Measurements from ENCODE around the gene MGAT1. TPM values are rescaled to one million over a fixed set of nuclear protein-coding genes. Genes with fewer than 3 reads are reported as not detected.

Gene MGAT1
- total and polyA plus RNA-seq, 3 experiments from 2014 or later = 125 to 157 (median 132) TPM

GRCh38 chr5:180813420-180813819 lies 10.8 kb upstream of the MGAT1 start:
- Mint-ChIP-seq H3K36me3 (peaks cover 0 to 12% (median 0%) of the 10 kb centered on the region in 3 donors), H3K4me3 (peak overlapping the region in 2 of 7 donors; percentile 29 to 76), H3K4me1 (peaks cover 45 to 52% (median 47%) of the 10 kb centered on the region in 3 donors), H3K27ac (peak overlapping the region in 7 of 8 donors; percentile 50 to 89 (median 72)), H3K27me3 (peaks cover 0 to under 1% of the 10 kb centered on the region in 2 donors), H3K9me3 (peaks cover 0 to 2% (median 0%) of the 10 kb centered on the region in 5 donors)
- DNase-seq = no peak
- H3K4me3 ChIP-seq (ENCODE audit: low read length) = no peak overlapping the region
- no peaks in the 10 kb centered on the region for H3K27me3 ChIP-seq (ENCODE audit: insufficient read depth, low read length, poor library complexity, severe bottlenecking)
- ChIA-PET CTCF (interaction anchor here (0.6 to 2.3 kb wide), 3 partner anchors 12 to 29 kb away, joined by 3 to 14 read pairs (median 4); no protein-coding TSS in a partner anchor), POLR2A (interaction anchor here (4.4 to 6.1 kb wide), 2 partner anchors 11 to 18 kb away, joined by 33 to 108 read pairs; partner anchors contain the start of gene MGAT1)
- H3K27ac ChIP-seq (ENCODE audit: low read depth, low read length) = no peak overlapping the region
- peaks cover 42% of the 10 kb centered on the region for H3K4me1 ChIP-seq (ENCODE audit: insufficient read depth, low read length)
- no peaks in the 10 kb centered on the region for H3K9me3 ChIP-seq (ENCODE audit: low read length)
- H3K36me3 ChIP-seq (ENCODE audit: insufficient read depth, low read length) = no peaks in the 10 kb centered on the region

DNA sequence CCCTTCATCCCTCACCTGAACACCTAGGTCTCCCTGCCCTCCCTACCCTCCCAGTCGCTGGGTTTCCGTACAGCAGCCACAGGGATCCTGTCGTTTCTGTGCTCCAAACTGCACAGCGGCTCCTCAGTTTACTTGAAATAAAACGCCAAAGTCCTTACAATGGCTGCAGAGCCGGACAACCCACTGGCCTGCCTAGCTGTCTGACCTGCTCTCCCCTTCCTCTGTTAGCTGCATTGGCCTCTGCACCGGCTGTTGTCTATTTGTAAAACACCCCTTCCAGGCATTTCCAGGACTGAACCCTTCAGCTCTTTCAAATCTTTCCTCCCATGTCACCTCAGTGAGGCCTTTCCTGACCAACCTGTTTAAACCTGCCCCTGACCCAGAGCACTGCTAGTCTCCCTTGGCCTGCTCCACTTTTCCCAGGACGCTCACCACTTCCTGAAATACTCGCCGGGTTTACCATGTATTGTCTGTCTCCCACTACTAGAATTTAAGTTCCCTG lies 9.1 kb upstream of the MGAT1 start:
- no peak for DNase-seq
- Histone ChIP-seq H3K4me1 (ENCODE audit: insufficient read depth, low read length) (peaks cover 50% of the 10 kb centered on the region), H3K27ac (ENCODE audit: low read depth, low read length) (peak overlapping the region; percentile 93), H3K36me3 (ENCODE audit: insufficient read depth, low read length) (no peaks in the 10 kb centered on the region), H3K9me3 (ENCODE audit: low read length) (no peaks in the 10 kb centered on the region), H3K27me3 (ENCODE audit: insufficient read depth, low read length, poor library complexity, severe bottlenecking) (no peaks in the 10 kb centered on the region), H3K4me3 (ENCODE audit: low read length) (peak overlapping the region; percentile 87)
- Mint-ChIP-seq H3K27me3 (no peaks in the 10 kb centered on the region), H3K9me3 (peaks cover 0 to 2% (median 0%) of the 10 kb centered on the region in 5 donors), H3K4me1 (peaks cover 59 to 65% (median 61%) of the 10 kb centered on the region in 3 donors), H3K4me3 (peak overlapping the region; percentile 82 to 99 (median 89)), H3K36me3 (peaks cover 0 to 23% (median 2%) of the 10 kb centered on the region in 3 donors), H3K27ac (peak overlapping the region; percentile 93 to 99 (median 96))
- POLR2A ChIA-PET = interaction anchor here (4.4 to 6.1 kb wide), 2 partner anchors 9 to 20 kb away, joined by 33 to 108 read pairs; partner anchors contain the start of gene MGAT1
- CTCF ChIA-PET = interaction anchor here (0.9 to 2.3 kb wide), 3 partner anchors 8 to 19 kb away, joined by 3 to 14 read pairs (median 5); no protein-coding TSS in a partner anchor

GRCh38 chr5:180810959-180811622 lies 8.5 kb upstream of the MGAT1 start:
- H3K9me3 ChIP-seq (ENCODE audit: low read length) = no peaks in the 10 kb centered on the region
- H3K36me3 ChIP-seq (ENCODE audit: insufficient read depth, low read length) = no peaks in the 10 kb centered on the region
- H3K27me3 Mint-ChIP-seq = no peaks in the 10 kb centered on the region
- peak overlapping the region; percentile 82 to 99 (median 89) for H3K4me3 Mint-ChIP-seq
- ChIA-PET CTCF (interaction anchor here (0.8 to 2.3 kb wide), 11 partner anchors 10 to 55 kb away, joined by 3 to 22 read pairs (median 4); partner anchors contain the start of gene ZFP62), POLR2A (interaction anchor here (0.6 to 6.1 kb wide), 10 partner anchors 9 to 381 kb away, joined by 3 to 108 read pairs (median 3); partner anchors contain the start of genes MGAT1 and ZFP62)
- peaks cover 61 to 67% (median 63%) of the 10 kb centered on the region in 3 donors for H3K4me1 Mint-ChIP-seq
- peak overlapping the region; percentile 93 for H3K27ac ChIP-seq (ENCODE audit: low read depth, low read length)
- H3K4me1 ChIP-seq (ENCODE audit: insufficient read depth, low read length) = peaks cover 51% of the 10 kb centered on the region
- peak overlapping the region; percentile 93 to 99 (median 96) for H3K27ac Mint-ChIP-seq
- DNase-seq = no peak
- H3K4me3 ChIP-seq (ENCODE audit: low read length) = peak overlapping the region; percentile 87
- H3K36me3 Mint-ChIP-seq = peaks cover 0 to 26% (median 4%) of the 10 kb centered on the region in 3 donors
- H3K27me3 ChIP-seq (ENCODE audit: insufficient read depth, low read length, poor library complexity, severe bottlenecking) = no peaks in the 10 kb centered on the region
- H3K9me3 Mint-ChIP-seq = peaks cover 0 to 2% (median 0%) of the 10 kb centered on the region in 5 donors

DNA sequence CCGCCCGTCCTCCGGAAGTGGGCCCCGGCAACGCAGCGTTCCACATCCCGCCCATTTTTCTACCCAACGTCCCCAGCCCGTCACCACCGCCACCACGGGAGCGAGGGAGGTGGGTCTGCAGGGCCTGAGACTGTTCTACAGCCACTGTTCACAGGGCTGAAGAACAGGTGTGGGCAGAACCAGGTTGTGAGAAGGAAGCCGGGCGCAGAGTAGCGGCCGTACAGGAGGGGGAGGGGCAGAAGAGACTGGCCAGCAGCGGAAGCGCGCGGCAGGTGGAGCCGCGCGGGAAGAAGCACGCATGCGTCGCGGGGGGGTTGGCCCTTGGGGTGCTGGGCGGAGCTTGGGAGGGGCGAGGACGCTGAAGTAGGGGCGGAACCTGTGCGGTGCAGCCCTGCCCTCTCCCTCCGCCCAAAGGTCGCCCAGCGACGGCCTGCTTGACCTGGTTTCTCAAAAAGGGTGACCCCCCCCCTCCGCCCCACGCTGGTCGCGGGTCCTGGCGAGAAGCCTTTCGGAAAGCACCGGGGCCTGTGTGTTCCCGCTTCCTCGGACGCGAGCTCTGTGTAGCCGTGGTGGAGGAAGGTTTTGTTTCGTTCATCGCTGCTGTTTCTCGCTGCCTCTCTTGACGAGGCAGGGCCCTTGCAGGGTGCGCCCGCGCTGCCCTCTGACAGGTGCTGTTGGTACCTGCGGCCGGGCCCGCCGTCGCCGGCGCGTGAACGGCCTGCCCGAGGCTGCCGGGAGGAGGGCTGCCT lies 7.8 kb upstream of the MGAT1 start:
- POLR2A ChIA-PET = interaction anchor here (0.6 to 6.1 kb wide), 13 partner anchors 8 to 434 kb away, joined by 3 to 108 read pairs (median 3); partner anchors contain the start of genes MGAT1, RACK1 and ZFP62
- H3K9me3 Mint-ChIP-seq = peaks cover 0 to 2% (median 0%) of the 10 kb centered on the region in 5 donors
- H3K27ac Mint-ChIP-seq = peak overlapping the region; percentile 93 to 100 (median 98)
- H3K36me3 Mint-ChIP-seq = peaks cover 0 to 27% (median 4%) of the 10 kb centered on the region in 3 donors
- H3K36me3 ChIP-seq (ENCODE audit: insufficient read depth, low read length) = no peaks in the 10 kb centered on the region
- no peaks in the 10 kb centered on the region for H3K9me3 ChIP-seq (ENCODE audit: low read length)
- H3K4me1 Mint-ChIP-seq = peaks cover 67 to 74% (median 68%) of the 10 kb centered on the region in 3 donors
- H3K4me1 ChIP-seq (ENCODE audit: insufficient read depth, low read length) = peaks cover 58% of the 10 kb centered on the region
- CTCF ChIA-PET = interaction anchor here (0.8 to 2.3 kb wide), 10 partner anchors 13 to 517 kb away, joined by 3 to 22 read pairs (median 4); partner anchors contain the start of gene ZFP62
- H3K27me3 Mint-ChIP-seq = no peaks in the 10 kb centered on the region
- no peaks in the 10 kb centered on the region for H3K27me3 ChIP-seq (ENCODE audit: insufficient read depth, low read length, poor library complexity, severe bottlenecking)
- DNase-seq = peak; percentile 94 to 98 (median 97)
- peak overlapping the region; percentile 93 for H3K27ac ChIP-seq (ENCODE audit: low read depth, low read length)
- peak overlapping the region; percentile 87 for H3K4me3 ChIP-seq (ENCODE audit: low read length)
- H3K4me3 Mint-ChIP-seq = peak overlapping the region; percentile 82 to 99 (median 89)

DNA sequence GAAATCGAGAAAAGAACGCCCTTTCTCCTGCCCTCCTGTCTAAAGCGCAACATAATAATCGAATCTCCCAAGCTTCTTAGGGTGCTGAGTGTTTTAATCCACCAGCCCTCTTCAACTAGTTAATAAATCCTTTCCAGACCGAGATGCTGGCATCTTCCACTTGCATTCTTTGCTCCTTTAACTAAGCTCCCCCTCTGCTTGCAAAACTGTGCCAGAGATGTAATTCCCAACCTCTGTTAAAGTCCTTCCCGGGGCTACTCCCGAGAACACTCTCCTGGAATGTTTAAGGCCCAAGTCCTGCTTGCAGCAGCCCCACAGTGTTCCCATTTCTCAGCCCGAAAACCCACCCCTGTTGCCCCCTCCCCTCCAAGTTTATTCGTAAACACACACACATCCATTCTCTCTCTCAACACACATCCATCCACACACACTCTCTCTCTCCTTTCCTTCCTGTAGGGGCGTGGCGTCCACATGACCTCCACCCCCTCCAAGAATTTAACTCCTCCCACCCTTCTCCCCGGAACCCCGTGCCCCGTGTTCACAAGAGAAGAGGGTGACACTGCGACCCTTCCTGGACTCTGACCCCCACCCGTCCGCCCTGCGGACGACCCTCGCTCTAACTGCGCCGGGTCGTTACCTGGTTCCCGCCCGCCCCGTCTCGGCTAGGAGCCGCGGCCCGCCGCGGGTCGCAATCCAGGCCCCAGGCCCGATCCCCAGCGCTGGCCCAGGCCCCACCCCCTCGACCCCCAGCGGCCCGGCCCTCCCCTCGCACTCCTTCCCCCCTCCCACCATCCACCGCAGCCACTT lies 7.0 kb upstream of the MGAT1 start:
- H3K4me3 ChIP-seq (ENCODE audit: low read length) = peak overlapping the region; percentile 87
- no peaks in the 10 kb centered on the region for H3K36me3 ChIP-seq (ENCODE audit: insufficient read depth, low read length)
- H3K36me3 Mint-ChIP-seq = peaks cover 0 to 30% (median 4%) of the 10 kb centered on the region in 3 donors
- peak overlapping the region; percentile 93 for H3K27ac ChIP-seq (ENCODE audit: low read depth, low read length)
- no peaks in the 10 kb centered on the region for H3K27me3 ChIP-seq (ENCODE audit: insufficient read depth, low read length, poor library complexity, severe bottlenecking)
- peak overlapping the region; percentile 93 to 100 (median 98) for H3K27ac Mint-ChIP-seq
- ChIA-PET POLR2A (interaction anchor here (0.6 to 6.1 kb wide), 9 partner anchors 7 to 1187 kb away, joined by 3 to 108 read pairs (median 4); partner anchors contain the start of genes HNRNPH1, MGAT1 and ZFP62), CTCF (interaction anchor here (1.0 to 2.3 kb wide), 10 partner anchors 14 to 517 kb away, joined by 3 to 22 read pairs (median 4); partner anchors contain the start of gene ZFP62)
- H3K27me3 Mint-ChIP-seq = peaks cover 0 to 2% of the 10 kb centered on the region in 2 donors
- H3K9me3 ChIP-seq (ENCODE audit: low read length) = no peaks in the 10 kb centered on the region
- peak; percentile 79 to 97 (median 94) for DNase-seq
- H3K9me3 Mint-ChIP-seq = peaks cover 0 to 2% (median 0%) of the 10 kb centered on the region in 5 donors
- peak overlapping the region; percentile 82 to 99 (median 89) for H3K4me3 Mint-ChIP-seq
- peaks cover 70 to 78% (median 76%) of the 10 kb centered on the region in 3 donors for H3K4me1 Mint-ChIP-seq
- H3K4me1 ChIP-seq (ENCODE audit: insufficient read depth, low read length) = peaks cover 66% of the 10 kb centered on the region

- peaks cover 75 to 79% (median 79%) of the 10 kb centered on the region in 3 donors for H3K4me1 Mint-ChIP-seq
These were observed 5.9 kb upstream of the MGAT1 start for GRCh38 chr5:180808461-180809000.

More at GRCh38 chr5:180808461-180809000, 5.9 kb upstream of the MGAT1 start:
- peak overlapping the region; percentile 87 for H3K4me3 ChIP-seq (ENCODE audit: low read length)
- H3K27me3 Mint-ChIP-seq = peaks cover 0 to 2% of the 10 kb centered on the region in 2 donors
- no peaks in the 10 kb centered on the region for H3K9me3 ChIP-seq (ENCODE audit: low read length)
- no peaks in the 10 kb centered on the region for H3K36me3 ChIP-seq (ENCODE audit: insufficient read depth, low read length)
- H3K27ac ChIP-seq (ENCODE audit: low read depth, low read length) = peak overlapping the region; percentile 93
- H3K27me3 ChIP-seq (ENCODE audit: insufficient read depth, low read length, poor library complexity, severe bottlenecking) = no peaks in the 10 kb centered on the region
- H3K4me1 ChIP-seq (ENCODE audit: insufficient read depth, low read length) = peaks cover 70% of the 10 kb centered on the region
- H3K27ac Mint-ChIP-seq = peak overlapping the region; percentile 89 to 100 (median 95)
- peak overlapping the region; percentile 82 to 99 (median 89) for H3K4me3 Mint-ChIP-seq
- ChIA-PET POLR2A (interaction anchor here (0.8 to 6.1 kb wide), 3 partner anchors 23 to 1186 kb away, joined by 4 to 108 read pairs (median 4); partner anchors contain the start of genes HNRNPH1 and ZFP62), CTCF (interaction anchor here (1.0 to 2.0 kb wide), 2 partner anchors 24 to 52 kb away, joined by 3 to 6 read pairs; no protein-coding TSS in a partner anchor)
- H3K9me3 Mint-ChIP-seq = peaks cover 0 to 2% (median 0%) of the 10 kb centered on the region in 5 donors
- peaks cover 0 to 34% (median 4%) of the 10 kb centered on the region in 3 donors for H3K36me3 Mint-ChIP-seq
- DNase-seq = no peak
